ENCODE results near the gene METTL9. TPM values are rescaled to one million over a fixed set of nuclear protein-coding genes. Genes with fewer than 3 reads are reported as not detected.

Gene METTL9
- total and polyA plus RNA-seq, 9 of the 15 experiments (the other 6 are each of a cell fraction or from before 2014, with no cell fraction given): 12.2 to 107 (median 79.1) TPM

- TF ChIP-seq RNF2 (IDR thresholded peaks at IDR 0.05) (no peak), SAP30 (IDR thresholded peaks at IDR 0.05; ENCODE audit: borderline replicate concordance, insufficient read depth, low read depth, low read length, poor library complexity, severe bottlenecking) (no peak), BMI1 (IDR thresholded peaks at IDR 0.05; ENCODE audit: low read length) (no peak), HDAC6 (IDR thresholded peaks at IDR 0.05; ENCODE audit: low read depth, low read length) (no peak), SAFB (IDR thresholded peaks at IDR 0.05; ENCODE audit: borderline replicate concordance, low read depth, low read length) (no peak), ZNF586 (CRISPR knock-in tag; conservative IDR thresholded peaks at IDR 0.05) (no peak), FOXA3 (CRISPR knock-in tag; conservative IDR thresholded peaks at IDR 0.05 in 1 of 2, IDR thresholded peaks at IDR 0.05 in 1 of 2) (0 out of 4 replicates have a peak, but pooled peaks of 1 of the 2 experiments have one; percentile 22), HOMEZ (CRISPR knock-in tag; IDR thresholded peaks at IDR 0.05) (no peak), ZNF79 (CRISPR knock-in tag; IDR thresholded peaks at IDR 0.05; ENCODE audit: low read depth) (no peak), EZH2 (IDR thresholded peaks at IDR 0.05; ENCODE audit: borderline replicate concordance, low read depth, low read length) (no peak), SRSF3 (IDR thresholded peaks at IDR 0.05; ENCODE audit: insufficient read depth, low read length) (no peak), FOXP1 (CRISPR knock-in tag; IDR thresholded peaks at IDR 0.05) (no peak), ZBTB1 (CRISPR knock-in tag; IDR thresholded peaks at IDR 0.05; ENCODE audit: borderline replicate concordance, low read depth) (no peak), ZNF146 (CRISPR knock-in tag; IDR thresholded peaks at IDR 0.05; ENCODE audit: unreplicated experiment) (no peak), SPI1 (IDR thresholded peaks at IDR 0.05; ENCODE audit: borderline replicate concordance, low read depth, low read length) (no peak), CEBPZ (IDR thresholded peaks at IDR 0.05; ENCODE audit: borderline replicate concordance, low read depth, low read length) (no peak)
- TF ChIP-seq, protein P1, sequence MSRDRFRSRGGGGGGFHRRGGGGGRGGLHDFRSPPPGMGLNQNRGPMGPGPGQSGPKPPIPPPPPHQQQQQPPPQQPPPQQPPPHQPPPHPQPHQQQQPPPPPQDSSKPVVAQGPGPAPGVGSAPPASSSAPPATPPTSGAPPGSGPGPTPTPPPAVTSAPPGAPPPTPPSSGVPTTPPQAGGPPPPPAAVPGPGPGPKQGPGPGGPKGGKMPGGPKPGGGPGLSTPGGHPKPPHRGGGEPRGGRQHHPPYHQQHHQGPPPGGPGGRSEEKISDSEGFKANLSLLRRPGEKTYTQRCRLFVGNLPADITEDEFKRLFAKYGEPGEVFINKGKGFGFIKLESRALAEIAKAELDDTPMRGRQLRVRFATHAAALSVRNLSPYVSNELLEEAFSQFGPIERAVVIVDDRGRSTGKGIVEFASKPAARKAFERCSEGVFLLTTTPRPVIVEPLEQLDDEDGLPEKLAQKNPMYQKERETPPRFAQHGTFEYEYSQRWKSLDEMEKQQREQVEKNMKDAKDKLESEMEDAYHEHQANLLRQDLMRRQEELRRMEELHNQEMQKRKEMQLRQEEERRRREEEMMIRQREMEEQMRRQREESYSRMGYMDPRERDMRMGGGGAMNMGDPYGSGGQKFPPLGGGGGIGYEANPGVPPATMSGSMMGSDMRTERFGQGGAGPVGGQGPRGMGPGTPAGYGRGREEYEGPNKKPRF (IDR thresholded peaks at IDR 0.05; ENCODE audit: low read depth, low read length): no peak
- TF ChIP-seq, protein P2, sequence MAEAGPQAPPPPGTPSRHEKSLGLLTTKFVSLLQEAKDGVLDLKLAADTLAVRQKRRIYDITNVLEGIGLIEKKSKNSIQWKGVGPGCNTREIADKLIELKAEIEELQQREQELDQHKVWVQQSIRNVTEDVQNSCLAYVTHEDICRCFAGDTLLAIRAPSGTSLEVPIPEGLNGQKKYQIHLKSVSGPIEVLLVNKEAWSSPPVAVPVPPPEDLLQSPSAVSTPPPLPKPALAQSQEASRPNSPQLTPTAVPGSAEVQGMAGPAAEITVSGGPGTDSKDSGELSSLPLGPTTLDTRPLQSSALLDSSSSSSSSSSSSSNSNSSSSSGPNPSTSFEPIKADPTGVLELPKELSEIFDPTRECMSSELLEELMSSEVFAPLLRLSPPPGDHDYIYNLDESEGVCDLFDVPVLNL (CRISPR knock-in tag; IDR thresholded peaks at IDR 0.05; ENCODE audit: low read depth): no peak
Observed at GRCh38 chr16:21611556-21612384, 12.4 kb downstream of the METTL9 start (continued).

All from K562 (cell line).